NCI-H510A (cell line): ENCODE results near the gene SAMD10.

Experiments
- DNase-seq: peaks from one replicate; lab custom pipeline; 2025; lab: John Stamatoyannopoulos, UW

SAMD10 gene

GRCh38 chr20:63955827-63956663 is 23.4 kb downstream of the SAMD10 start, which contains the start of gene UCKL1:
Gene UCKL1 (minus strand): TSS chr20:63956416. CDS start chr20:63956372, 44 bp downstream.
- DNase-seq, result peak; percentile 88

- DNase-seq, result no peak
Measured at GRCh38 chr20:63955281-63955826, 24.1 kb downstream of the SAMD10 start.

GRCh38 chr20:63953764-63954429 is 25.5 kb downstream of the SAMD10 start:
- no peak for DNase-seq

GRCh38 chr20:63952769-63953168 is 26.7 kb downstream of the SAMD10 start:
- DNase-seq, result no peak

- no peak for DNase-seq
Measured at GRCh38 chr20:63952210-63952535, 27.3 kb downstream of the SAMD10 start.

- DNase-seq, result no peak
Measured at GRCh38 chr20:63951398-63952209, 27.8 kb downstream of the SAMD10 start.

- no peak for DNase-seq
Measured at GRCh38 chr20:63950701-63951397, 28.6 kb downstream of the SAMD10 start.

GRCh38 chr20:63947638-63948456 is 31.6 kb downstream of the SAMD10 start:
- DNase-seq, result no peak

- no peak for DNase-seq
Measured at GRCh38 chr20:63946986-63947637, 32.3 kb downstream of the SAMD10 start.

GRCh38 chr20:63945921-63946920 is 33.2 kb downstream of the SAMD10 start:
- no peak for DNase-seq

GRCh38 chr20:63945031-63945658 is 34.3 kb downstream of the SAMD10 start:
- DNase-seq, result no peak

GRCh38 chr20:63944078-63944941 is 35.1 kb downstream of the SAMD10 start:
- no peak for DNase-seq

GRCh38 chr20:63943808-63944077 is 35.7 kb downstream of the SAMD10 start:
- no peak for DNase-seq

GRCh38 chr20:63942969-63943807 is 36.3 kb downstream of the SAMD10 start:
- DNase-seq, result no peak

- no peak for DNase-seq
Measured at GRCh38 chr20:63942250-63942951, 37.0 kb downstream of the SAMD10 start.
